GM21825 (cell line): ENCODE data around the gene UQCC2.

Experiments used
- ATAC-seq: cut with Tn5 transposase; IDR thresholded peaks from one replicate; pipeline ENCODE4 v1.9.1; 2021; ENCODE audit warnings: mild to moderate bottlenecking, moderate library complexity; ENCODE audit not compliant: unreplicated experiment

Gene UQCC2

GRCh38 chr6:33678233-33678931 is 33.1 kb downstream of the UQCC2 start:
- ATAC-seq, result no peak

DNA sequence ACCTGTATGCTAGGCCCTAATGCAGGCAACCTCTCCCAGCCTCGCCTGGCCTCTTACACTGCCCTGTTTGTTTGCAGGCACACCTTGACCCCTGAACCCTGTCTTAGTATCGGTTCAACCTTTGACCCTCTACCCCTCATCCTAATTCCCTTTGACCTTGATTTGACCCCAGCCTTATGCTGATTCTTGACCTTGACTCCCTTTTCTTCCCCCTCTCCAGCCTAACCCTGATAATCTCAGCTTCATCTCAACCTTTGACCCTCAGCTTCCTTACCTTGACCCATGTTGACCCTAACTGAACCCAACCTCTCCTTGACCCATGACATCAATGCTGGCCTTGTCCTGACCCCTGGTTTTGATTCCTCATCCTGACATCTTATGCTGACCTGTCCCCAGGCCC is 33.8 kb downstream of the UQCC2 start:
- no peak for ATAC-seq

DNA sequence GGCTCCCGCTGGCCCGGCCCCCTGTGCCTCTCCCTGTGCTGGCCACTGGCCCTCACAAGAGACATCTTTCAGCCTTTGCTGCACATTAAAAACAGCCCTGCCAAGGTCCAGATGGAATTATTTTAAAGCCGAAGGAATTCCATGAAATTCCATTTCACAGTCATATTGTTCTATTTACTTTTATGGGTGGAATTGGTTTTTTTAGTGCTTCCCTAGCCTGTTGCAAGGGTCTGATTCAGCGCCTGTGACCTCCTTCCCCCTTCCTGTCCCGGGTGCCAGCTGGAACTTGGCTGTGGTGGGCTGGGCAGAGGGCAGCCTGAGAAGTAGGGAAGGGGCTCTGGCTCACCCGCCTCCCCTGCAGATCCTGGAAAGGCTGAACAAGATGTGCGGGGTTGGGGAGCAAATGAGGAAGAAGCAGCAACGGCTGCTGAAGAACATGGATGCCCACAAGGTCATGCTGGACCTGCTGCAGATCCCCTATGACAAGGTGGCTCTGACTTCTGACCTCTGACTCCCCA is 34.3 kb downstream of the UQCC2 start:
- no peak for ATAC-seq

GRCh38 chr6:33676416-33677142 is 34.9 kb downstream of the UQCC2 start:
- ATAC-seq, result no peak

DNA sequence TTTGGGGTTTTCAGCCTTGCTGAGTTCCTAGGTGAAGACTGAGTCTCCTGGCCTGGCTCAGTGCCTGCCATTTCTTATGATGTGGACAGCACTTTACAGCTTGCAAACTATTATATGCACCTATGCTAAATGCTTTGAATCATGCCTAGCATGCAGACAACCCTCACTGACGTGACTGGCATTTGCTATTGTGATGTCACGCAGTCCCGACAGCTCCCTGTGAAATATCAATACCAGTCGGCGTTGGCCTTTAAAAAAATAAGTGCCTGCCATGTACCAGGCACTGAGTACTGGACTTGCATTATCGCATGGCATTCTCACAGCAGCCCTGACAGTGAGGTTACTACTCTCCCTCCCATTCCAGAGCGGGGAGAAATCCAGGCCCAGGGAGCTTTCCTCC is 35.5 kb downstream of the UQCC2 start:
- ATAC-seq, result no peak

DNA sequence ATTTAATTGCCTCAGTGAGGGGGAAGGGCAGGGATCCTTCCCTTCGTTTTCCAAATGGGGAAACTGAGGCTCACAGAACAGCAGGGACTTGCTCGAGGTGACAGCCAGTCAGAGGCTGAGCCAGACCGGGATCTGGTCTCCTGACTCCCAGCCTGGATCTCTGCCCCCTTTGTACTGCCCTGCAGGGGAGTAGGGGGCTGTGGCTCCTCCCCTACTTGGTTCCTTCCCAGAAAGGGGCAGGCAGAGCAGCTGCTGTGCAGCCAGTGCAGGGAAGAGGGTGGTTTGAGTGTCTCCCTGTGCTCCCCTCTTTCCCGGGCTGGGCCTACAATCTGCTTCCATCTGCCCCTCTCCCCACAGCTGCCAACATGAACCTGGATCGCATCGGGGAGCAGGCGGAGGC is 37.6 kb downstream of the UQCC2 start:
- no peak for ATAC-seq

GRCh38 chr6:33672808-33673207 is 38.7 kb downstream of the UQCC2 start:
- no peak for ATAC-seq

DNA sequence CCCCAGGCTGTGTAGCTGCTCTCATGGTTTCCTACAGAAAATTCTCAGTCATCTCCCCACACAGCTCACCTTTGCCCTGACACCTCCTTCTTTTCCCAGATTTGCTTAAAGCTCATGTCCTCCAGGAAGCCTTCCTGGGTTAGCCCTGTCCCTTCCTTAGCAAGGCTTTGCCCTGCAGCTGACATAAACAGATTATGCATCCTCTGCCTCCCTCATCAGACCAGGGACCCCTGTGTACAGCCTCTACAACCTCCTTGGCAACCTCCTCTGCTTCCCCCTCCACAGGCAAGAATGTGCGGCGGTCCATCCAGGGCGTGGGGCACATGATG is 39.8 kb downstream of the UQCC2 start:
- ATAC-seq, result no peak

DNA sequence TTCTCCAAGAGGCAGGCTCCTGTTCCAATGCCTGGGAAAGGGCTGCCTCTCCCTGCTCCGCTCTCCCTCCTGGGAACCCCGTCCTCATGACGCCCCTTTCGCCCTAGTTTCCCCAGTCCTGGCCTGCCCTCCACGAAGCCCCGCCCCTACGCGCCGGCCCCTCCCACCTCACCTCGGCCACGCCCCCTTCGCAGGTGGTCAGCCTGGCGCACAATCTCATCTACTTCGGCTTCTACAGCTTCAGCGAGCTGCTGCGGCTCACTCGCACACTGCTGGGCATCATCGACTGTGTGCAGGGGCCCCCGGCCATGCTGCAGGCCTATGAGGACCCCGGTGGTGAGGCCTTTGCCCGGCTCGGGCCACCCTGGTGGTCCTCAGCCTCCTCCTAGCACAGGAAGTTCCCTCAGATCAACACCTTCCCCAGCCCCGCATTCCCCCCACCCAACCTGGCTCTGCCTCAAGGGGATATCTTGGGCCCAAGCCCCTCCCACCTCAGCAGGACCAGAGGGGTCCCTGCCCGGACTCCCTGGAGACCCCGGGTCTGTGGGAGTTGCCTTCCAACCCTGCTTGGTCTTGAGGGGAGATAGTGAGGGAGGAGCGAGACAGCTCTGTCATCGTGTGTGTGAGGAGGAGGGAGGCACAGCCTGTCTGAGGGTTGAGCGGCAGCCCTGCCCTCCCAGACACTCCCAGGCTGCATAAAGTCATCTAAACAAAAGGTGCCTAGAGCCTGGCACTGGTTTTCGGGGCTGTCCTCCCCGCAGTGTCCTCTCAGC is 40.3 kb downstream of the UQCC2 start:
- ATAC-seq, result no peak

DNA sequence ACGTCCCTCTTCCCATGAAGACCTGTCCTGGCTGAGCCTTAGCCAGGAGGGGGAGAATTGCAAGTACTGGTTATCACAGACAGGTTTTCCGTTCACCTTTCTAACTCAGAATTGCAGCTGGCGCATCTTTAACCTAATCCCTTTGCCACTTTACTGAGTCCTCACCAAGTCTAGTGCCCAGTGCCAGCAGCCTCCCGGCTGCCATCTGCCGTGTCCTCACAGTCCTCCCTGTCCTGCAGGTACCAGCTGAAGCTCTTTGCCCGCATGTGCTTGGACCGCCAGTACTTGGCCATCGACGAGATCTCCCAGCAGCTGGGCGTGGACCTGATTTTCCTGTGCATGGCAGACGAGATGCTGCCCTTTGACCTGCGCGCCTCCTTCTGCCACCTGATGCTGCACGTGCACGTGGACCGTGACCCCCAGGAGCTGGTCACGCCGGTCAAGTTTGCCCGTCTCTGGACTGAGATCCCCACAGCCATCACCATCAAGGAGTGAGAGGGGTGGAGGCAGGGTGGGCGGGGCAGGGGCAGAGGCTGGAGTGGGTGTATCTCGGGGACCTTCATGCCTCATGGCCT is 41.3 kb downstream of the UQCC2 start:
- no peak for ATAC-seq

GRCh38 chr6:33668914-33669313 is 42.6 kb downstream of the UQCC2 start:
- no peak for ATAC-seq

DNA sequence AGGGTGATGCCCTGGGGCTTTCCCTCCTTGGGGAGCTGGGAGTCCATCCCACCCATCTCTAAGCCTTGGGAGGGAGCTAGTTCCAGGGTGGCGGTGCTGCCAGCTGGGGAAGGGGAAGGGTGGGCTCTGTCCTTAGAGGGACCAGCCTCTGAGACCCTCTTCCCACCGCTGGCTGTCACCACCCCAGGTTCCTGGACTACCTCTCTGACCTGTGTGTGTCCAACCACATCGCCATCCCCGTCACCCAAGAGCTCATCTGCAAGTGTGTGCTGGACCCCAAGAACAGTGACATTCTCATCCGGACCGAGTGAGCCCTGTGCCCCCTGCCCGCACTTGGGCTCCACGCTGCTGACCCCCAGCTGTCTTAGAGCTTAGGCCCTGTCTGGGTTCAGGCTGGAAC is 43.2 kb downstream of the UQCC2 start:
- ATAC-seq, result no peak

DNA sequence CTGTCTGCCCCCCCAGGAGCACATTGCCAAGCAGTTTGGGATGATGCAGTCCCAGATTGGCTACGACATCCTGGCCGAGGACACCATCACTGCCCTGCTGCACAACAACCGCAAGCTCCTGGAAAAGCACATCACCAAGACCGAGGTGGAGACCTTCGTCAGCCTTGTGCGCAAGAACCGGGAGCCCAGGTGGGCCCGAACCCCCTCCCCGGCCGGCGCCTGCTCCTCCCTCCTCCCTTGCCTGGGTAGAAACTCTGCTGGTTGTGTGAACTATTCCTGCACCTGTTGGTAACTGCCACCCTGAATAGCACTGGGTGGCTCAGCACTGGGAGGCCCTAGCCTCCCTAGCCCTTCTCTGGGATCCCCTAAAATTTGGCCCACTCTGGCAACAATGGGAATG is 43.7 kb downstream of the UQCC2 start:
- no peak for ATAC-seq

GRCh38 chr6:33667072-33667471 is 44.4 kb downstream of the UQCC2 start:
- no peak for ATAC-seq

- no peak for ATAC-seq
Measured at GRCh38 chr6:33665957-33666356, 45.5 kb downstream of the UQCC2 start.

DNA sequence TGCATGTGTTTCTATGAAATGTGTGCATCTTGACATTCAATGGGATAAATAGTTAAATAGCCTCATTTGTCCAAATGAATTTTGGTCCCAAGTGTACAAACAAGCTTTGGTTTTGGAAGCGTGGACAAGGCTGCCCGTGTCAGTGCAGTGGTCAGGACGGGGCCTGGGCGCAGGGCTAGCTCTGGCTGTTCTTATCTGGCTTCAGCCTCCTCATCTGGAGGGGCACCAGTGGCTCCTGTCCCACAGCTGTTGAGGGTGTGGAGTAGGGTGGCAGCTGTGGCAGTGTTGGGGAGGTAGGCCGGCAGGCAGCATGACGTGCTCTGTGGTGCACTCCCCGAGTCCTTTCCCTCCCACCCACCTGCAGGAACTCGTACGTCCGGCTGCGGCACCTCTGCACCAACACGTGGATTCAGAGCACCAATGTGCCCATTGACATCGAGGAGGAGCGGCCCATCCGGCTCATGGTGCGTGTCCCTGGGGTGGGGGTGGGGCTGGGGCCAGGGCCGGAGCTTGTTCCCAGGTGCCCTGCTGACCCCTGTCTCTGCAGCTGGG is 46.9 kb downstream of the UQCC2 start:
- no peak for ATAC-seq

- ATAC-seq, result no peak
Measured at GRCh38 chr6:33663727-33664449, 47.6 kb downstream of the UQCC2 start.

DNA sequence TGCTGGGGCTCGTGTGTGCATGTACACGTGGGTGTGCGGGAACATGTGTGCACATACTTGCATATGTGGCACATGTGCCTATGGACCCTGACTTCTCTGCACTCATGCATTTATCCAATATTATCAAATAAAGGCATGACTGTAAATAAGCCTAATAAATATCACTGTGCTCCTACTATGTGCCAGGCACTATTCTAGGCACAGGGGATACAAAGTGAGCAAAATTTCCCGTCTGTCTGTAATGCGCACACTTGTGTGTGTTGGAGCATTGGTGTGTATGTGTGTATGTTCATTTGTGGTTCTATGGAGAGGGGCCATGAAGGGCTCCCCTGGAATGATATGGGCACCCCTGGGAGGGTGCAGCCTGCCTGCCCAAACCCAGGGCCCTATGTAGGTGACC is 48.5 kb downstream of the UQCC2 start:
- ATAC-seq, result no peak

GRCh38 chr6:33662318-33662717 is 49.2 kb downstream of the UQCC2 start:
- ATAC-seq, result no peak

DNA sequence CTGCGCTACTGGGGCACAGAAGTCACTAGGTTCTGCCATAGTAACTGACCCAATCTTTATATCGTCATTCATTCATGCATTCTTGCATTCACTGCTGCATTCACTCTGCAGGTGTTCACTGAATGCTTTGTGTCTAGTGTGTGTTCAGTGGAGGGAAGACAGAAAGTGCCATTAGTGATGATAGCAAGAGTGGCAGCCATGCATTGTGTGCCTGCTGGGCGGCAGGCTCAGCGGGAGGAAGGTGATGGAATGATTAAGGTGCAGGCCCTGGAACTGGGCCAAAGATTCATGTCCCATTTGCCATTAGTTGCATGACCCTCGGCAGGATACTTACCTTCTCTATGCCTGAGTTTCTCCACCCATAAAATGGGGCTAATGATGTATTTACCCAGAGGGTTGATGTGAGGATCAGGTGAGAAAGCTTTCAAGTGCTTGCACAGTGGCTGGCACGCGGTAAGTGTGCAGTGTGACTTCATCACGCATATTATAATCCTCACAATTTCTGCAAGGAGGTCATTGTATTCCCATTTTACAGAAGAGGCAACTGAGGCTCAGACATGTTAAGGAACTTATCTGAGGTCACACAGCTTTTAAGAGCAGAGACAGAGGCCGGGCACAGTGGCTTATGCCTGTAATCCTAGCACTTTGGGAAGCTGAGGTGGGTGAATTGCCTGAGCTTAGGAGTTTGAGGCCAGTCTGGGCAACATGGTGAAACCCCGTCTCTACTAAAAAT is 50.2 kb downstream of the UQCC2 start:
- ATAC-seq, result no peak
